Measurements from ENCODE around the gene TGFBI. TPM values are rescaled to one million over a fixed set of nuclear protein-coding genes. Genes with fewer than 3 reads are reported as not detected.

The TGFBI gene
- total and polyA plus RNA-seq, 7 donors, result 18.8 to 35.9 (median 28.3) TPM

- ATAC-seq (no peak), DNase-seq (no peak)
- Histone ChIP-seq H3K27me3 (ENCODE audit: insufficient read depth in 3 of 3, low read length in 2 of 3) (no peaks in the 10 kb centered on the region), H3K27ac (no peak overlapping the region), H3K36me3 (ENCODE audit: insufficient read depth in 1 of 2, low read depth in 1 of 2) (peaks cover 0 to 24% of the 10 kb centered on the region in 2 donors), H3K4me1 (no peaks in the 10 kb centered on the region), H3K4me3 (no peak overlapping the region), H3K9me3 (no peaks in the 10 kb centered on the region)
- no peak for TF ChIP-seq CTCF (IDR thresholded peaks at IDR 0.05)
- intact Hi-C loops (cut with DNase I), result loop anchor here (2.0 to 10.0 kb wide), 5 partner anchors 89 to 177 kb away; partner anchors contain the start of gene IL9 (in 1 of the 2)
- WGBS, 3 donors, result 80 to 88% (median 83%) methylated on average over 8 of the region's 8 CpGs
Measured at GRCh38 chr5:136063778-136064465, 35.1 kb downstream of the TGFBI start.

- intact Hi-C loops (cut with DNase I), result loop anchor here (5.0 to 10.0 kb wide), 4 partner anchors 90 to 177 kb away; partner anchors contain the start of gene IL9 (in 1 of the 2)
- Histone ChIP-seq H3K27ac (no peak overlapping the region), H3K9me3 (no peaks in the 10 kb centered on the region), H3K4me3 (no peak overlapping the region), H3K36me3 (ENCODE audit: insufficient read depth in 1 of 2, low read depth in 1 of 2) (peaks cover 0 to 18% of the 10 kb centered on the region in 2 donors), H3K4me1 (no peaks in the 10 kb centered on the region), H3K27me3 (ENCODE audit: insufficient read depth in 3 of 3, low read length in 2 of 3) (no peaks in the 10 kb centered on the region)
- ATAC-seq, result no peak
- 92 to 94% (median 92%) methylated on average over 4 of the region's 4 CpGs for WGBS, 3 donors
- no peak for DNase-seq
- peak; percentile 6 for TF ChIP-seq CTCF (IDR thresholded peaks at IDR 0.05)
Measured at GRCh38 chr5:136064510-136064909, 35.7 kb downstream of the TGFBI start.

GRCh38 chr5:136065588-136065987 lies 36.8 kb downstream of the TGFBI start:
- no peak for DNase-seq
- Histone ChIP-seq H3K9me3 (no peaks in the 10 kb centered on the region), H3K4me1 (no peaks in the 10 kb centered on the region), H3K4me3 (no peak overlapping the region), H3K36me3 (ENCODE audit: insufficient read depth in 1 of 2, low read depth in 1 of 2) (peaks cover 0 to 17% of the 10 kb centered on the region in 2 donors), H3K27ac (no peak overlapping the region), H3K27me3 (ENCODE audit: insufficient read depth in 3 of 3, low read length in 2 of 3) (no peaks in the 10 kb centered on the region)
- ATAC-seq, result no peak
- TF ChIP-seq CTCF (IDR thresholded peaks at IDR 0.05), result no peak
- intact Hi-C loops (cut with DNase I), result loop anchor here in 1 of 2 donors (10.0 kb wide), 2 partner anchors 91 to 171 kb away; partner anchors contain the start of gene IL9
- 95 to 96% (median 96%) methylated on average over 2 of the region's 2 CpGs for WGBS, 3 donors

GRCh38 chr5:136066661-136067271 lies 38.0 kb downstream of the TGFBI start:
- no peak overlapping the region for H3K27ac ChIP-seq
- no peak for TF ChIP-seq CTCF (IDR thresholded peaks at IDR 0.05)
- intact Hi-C loops (cut with DNase I), result loop anchor here in 1 of 2 donors (10.0 kb wide), 2 partner anchors 92 to 172 kb away; partner anchors contain the start of gene IL9
- peak; percentile 46 to 70 (median 66) for ATAC-seq
- peaks cover 0 to 5% of the 10 kb centered on the region in 2 donors for H3K36me3 ChIP-seq (ENCODE audit: insufficient read depth in 1 of 2, low read depth in 1 of 2)
- DNase-seq, result peak in 1 of 2 donors; percentile 33
- H3K9me3 ChIP-seq, result no peaks in the 10 kb centered on the region
- H3K4me1 ChIP-seq, result no peaks in the 10 kb centered on the region
- H3K4me3 ChIP-seq, result no peak overlapping the region
- 19 to 26% (median 20%) methylated on average over 4 of the region's 4 CpGs for WGBS, 3 donors
- no peaks in the 10 kb centered on the region for H3K27me3 ChIP-seq (ENCODE audit: insufficient read depth in 3 of 3, low read length in 2 of 3)
